GM19372 (cell line): ENCODE measurements around the gene LEUTX.

Experiments
- ATAC-seq: cut with Tn5 transposase; IDR thresholded peaks from one replicate; pipeline ENCODE4 v1.9.1; 2021; ENCODE audit warnings: mild to moderate bottlenecking, low read depth, moderate library complexity; ENCODE audit not compliant: unreplicated experiment

LEUTX gene

DNA sequence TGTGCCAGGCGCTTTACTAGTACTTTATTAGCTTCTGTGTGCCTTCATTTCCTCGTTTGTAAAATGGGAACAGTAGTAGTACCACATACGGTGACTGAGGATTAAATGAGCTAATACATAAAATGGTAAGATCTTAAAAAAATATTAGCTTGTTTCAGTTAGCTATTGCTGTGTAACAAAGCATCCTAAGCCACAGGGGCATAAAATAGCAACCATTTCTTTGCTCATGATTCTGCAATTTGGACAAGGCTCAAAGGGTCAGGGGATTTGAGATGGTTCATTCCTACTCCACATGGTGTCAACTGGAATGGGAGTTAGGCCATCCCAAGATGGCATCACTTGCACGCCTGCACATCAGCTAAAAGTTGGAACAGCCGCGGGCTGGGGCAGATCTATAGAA is 42.0 kb downstream of the LEUTX start:
- no peak for ATAC-seq

DNA sequence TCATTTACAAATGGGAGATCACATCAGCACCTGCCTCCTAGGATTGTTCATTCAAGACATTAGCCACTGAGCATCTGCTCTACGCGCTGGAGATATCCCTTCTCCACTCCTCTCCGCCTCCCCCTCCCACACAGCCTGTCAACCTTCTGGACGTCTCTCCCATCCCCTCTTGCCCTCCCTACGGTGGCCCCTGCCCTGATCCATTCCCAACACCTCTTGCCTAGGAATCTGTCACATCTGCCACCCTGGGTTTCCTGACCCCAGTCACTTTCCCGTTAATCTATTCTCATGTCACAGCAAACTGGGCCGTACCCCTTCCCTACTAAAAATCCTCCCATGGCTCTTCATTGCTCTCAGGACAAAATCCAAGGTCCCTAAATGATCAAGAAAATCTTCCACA is 45.0 kb downstream of the LEUTX start:
- no peak for ATAC-seq

DNA sequence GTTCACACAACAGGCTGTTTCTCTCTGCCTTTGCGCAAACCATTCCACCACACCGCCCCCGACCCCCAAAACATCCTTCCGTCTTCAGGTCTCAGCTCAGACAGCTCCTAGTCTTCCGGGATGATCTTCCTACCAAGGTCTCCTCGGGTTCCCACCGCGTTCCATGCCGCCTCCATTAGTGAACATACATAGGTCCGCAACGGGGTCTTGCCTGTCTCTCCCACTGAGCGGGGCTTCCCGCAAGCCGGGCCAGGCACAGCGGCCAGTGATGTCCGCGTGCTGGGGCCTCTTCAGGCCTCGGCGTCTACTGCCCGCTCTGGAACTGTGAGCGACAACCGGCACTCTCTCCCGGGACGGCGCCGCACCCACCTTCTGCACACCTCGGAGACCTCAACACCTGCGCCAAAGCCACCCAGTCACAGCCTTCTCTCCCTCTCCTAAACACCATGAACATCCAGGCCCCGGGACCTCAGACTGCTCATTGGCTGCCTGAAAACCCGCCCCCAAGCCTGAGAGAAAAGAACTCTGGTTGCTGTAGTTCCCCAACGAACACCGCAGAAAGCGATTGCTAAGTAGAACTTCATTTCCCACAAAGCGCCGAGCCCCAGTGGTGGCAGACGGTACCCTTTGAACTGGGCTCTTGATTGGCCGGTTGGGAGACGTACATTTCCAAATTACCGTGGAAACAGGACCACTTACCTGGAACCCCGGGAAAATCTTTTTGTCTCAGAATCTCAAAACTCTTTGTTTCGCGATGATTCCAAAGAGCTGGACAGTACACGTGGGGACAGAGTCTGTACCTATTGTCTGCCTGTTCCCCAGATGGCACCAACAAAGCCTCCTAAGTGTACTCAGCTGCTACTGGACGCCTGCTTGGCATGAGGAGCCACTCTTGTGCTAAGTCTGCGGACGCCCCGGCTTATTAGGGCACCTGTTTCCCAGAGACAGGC is 45.8 kb downstream of the LEUTX start:
- ATAC-seq, result peak; percentile 88

DNA sequence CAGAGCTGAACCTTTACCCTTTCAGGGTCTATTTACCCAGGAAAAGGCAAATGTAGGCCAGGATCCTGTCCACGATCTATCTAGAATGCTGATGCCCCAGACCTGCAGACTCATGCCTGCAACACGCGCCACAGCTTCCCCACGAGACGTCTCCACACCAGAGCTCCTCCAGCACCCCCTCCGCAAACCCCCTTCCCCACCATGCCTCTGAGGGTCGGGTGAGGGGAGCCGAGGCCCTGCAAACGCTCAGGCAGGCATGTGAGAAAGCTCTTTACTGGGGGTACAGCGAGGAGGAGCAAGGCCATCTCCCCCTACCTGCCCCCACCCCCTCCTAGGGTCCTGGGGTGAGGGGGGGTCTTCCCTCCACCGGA is 46.4 kb downstream of the LEUTX start:
- no peak for ATAC-seq

DNA sequence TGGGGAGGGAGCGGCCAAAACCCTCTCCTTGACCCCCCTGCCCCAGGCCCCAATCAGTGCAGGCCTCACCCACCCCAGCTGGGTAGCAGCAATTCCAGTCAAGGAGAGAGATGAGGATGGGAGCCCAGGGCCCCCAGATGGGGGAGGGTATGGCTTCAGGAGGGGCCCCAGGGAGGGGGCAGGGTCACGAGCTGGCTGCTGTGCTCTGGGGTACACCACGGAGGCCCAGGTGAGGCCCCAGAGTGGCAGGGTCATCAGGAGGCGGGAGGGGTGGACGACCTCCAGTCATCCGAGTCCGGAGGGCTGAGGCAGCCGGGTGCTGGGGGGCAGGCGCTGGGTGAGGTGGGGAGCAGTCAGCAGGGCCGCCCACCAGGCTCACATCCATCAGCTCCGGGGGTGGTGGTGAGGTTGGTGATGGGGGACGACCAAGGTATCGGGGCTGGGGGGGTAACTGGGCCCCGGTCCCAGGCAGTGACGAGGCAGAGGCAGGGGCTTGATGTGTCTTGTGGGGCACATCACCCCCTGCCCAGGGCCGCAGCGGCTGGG is 47.0 kb downstream of the LEUTX start:
- ATAC-seq, result no peak

DNA sequence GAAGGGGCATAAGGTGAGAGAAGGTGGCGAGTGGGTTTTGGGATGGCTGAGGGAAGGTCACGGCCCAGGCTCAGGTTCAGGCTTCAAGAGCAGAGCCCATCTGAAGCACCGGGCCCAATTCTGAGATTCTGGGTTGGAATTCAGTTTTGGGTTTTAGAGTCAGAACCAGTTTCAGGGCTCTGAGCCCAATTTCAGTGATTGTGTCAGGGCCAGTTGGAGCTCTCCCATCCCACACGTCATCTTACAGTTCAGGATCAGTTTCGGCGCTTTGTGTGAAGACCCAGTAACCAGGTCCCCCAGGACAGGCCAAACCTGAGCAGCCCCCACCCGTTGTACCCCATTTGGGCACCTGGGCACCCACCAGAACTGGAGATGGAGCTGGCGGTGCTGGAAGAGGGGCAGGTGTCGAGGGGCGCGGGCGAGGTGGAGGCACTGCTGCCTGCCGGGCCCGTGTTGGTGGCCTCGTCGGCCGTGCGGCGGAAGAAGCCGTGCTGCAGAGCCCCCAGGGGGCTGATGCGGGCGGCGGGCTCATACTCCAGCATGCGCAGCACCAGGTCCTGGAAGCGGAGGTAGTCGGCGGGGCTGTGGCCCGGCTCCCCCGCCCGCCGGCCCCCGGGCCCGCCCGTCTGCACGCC is 47.8 kb downstream of the LEUTX start:
- ATAC-seq, result no peak

DNA sequence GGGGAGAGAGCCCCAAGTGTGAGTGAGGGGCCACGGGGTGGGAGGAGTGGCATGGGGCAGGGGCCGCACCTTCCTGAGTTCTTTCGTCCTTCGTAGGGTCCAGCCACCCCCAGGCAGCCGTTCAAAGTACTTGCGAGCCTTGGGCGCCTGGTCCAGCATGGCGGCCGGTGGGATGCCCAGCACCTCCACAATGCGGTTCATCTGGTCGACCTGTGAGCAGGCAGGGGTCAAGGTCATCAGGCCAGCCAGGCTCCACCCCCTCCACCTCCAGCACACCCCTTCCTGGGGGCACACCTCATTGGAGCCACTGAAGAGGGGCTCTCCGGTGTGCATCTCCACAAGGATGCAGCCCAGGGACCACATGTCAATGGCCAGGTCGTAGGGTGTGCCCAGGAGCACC is 48.6 kb downstream of the LEUTX start:
- ATAC-seq, result no peak

DNA sequence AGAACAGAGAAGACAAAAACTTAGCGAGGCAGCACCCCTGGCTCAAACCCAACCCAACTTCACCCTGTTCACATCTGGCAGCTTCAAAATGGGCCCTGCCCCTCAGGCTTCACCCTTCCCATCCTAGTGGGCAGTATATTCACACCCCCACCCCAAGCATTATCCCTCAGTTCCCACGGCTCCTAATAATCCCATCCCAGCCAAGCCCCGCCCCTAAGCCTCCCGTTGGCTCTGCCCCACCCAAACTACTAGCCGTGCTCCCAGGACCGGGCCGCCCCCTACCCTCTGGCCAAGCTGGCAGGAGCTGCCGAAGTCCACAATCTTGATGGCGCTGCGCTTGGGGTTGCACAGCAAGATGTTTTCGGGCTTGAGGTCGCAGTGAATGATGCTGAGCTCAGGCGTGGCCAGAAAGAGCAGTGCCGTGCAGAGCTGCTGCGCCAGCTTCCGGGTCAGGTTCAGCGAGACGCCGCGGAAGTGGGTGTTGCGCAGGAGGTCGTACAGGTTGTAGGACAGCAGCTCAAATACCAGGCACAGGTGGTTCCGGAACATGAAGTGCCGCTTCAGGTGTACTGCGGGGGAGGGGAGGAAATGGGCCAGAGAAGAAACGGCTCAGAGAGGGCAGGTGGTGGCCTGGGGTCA is 49.5 kb downstream of the LEUTX start:
- ATAC-seq, result no peak

DNA sequence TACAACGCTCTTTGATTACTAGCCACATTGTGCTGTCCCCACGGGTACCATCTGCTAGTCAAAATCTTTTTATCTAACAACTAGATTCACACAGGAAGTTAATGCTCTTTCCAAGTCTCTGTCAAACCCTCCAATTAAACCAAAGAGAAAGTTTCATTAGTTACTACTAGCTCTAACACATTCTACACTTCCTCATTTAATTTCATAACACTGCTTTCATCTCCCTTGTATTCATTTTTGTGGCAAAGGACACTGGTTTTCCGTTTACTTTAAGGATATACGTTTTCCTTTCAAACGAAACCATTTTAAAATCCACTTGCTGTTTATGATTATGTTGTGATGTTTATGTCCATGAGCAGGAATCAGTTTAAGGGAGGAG is 50.0 kb downstream of the LEUTX start:
- no peak for ATAC-seq

DNA sequence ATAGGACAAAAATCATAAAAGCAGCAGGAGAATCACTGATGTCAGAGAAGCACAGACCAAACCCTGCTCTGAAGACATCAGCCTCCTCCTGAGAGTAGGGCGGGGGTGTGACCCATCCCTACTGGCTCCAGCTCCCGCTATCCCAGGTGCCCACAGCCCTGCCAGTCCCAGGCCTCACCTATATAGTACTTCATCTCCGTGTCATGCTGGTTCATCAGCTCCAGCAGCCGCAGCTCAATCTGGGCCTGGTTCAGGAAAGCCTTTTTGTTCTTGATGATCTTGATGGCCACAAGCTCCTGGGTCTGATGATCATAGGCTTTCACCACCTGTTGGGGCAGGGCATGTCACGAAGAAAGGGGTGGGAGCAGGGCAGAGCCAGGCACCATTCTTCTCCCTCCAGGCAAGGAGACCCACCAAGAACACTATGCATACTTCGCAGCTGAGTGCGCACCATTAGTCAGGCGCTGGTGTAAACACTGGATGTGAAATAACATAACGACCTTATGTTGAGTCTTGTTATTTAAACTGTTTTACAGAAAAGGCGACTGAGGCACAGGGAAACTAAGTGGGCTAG is 51.1 kb downstream of the LEUTX start:
- ATAC-seq, result no peak

DNA sequence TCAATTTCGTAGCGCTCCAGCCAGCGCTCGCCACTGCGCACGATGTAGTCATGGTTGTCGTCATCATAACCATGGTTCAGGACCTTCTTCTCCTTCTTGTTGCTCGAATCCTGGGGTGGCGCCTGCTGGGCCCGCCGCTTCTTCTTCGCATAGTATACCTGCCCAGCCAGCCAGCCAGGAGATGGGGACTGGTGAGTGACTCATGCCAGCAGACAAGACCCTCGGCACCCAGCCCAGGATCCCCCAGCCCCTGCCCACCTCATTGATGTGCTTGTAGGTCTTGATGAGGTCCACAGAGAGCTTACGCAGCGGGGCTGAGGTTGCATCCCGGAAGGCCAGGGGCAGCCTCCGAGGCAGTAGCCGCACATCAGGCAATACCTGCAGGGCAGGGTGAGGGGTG is 51.8 kb downstream of the LEUTX start:
- ATAC-seq, result no peak

DNA sequence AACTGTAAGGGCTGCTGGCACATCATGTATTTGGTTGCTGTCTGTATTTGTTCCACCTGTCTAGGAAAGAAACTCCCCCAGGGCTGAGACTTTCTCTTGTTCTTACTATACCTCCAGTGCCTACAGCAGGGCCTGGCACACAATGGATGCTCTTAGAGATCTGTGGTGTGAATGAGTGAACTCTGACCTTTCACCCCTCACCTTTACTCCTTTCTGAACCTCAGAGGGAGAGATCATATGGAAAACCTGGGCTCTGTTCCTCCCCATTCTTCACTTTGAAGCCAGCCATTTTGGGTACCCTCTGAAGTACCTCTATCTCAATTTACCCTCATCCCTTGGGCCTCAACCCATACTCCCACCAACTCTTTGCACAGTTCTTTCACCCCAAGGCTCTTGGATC is 52.2 kb downstream of the LEUTX start:
- ATAC-seq, result no peak

DNA sequence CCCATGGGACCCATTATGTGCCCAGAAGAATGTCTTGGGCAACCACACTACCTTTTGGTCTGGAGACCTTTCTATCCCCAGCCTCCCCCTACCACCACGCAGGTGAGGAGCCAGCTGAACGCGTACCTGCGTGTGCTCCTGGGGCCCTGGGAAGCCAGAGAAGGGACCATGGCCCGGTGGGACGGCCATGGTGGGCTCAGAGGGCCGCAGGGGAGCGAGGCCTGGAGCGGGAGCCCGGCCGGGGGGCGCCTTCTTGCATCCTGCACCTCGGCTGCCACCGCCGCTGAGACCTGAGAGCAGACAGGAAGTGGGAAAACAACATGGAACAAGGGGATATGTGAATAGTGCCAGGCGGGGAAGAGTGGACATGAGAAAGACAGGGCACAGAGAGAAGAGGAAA is 53.0 kb downstream of the LEUTX start:
- no peak for ATAC-seq

DNA sequence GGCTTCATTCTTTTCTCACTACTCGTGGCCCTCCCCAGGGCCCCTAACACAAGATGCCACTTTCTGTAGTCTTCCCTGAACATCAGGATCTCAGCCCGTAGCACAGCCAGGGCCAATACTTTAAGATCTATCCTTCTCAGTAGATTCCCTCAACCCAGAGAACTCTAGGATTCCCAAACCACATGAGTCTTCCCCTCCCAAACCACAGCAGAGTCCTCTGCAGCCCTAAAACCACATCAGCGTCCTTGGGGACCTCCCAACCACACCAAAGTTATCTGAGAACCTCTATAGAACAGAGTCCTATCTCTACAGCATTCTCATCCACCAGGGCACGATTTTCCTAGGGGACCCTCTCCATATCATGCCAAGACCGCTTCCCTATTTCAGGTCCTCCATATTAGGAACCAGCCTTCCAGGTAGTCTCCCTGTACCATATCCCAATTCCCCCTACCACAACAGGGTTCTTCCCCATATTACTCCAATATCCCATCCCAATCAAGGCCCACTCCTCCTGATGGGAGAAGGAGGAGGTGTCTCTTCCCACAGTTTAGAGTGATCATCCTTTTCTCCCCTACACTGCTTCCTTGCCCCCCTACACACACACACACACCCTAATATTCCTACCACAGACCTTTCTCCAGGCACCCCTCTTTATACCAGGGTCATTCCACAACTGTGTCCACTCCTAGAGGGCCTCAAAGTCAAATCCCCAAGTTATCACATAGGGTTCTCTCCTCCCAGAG is 53.9 kb downstream of the LEUTX start:
- ATAC-seq, result no peak

DNA sequence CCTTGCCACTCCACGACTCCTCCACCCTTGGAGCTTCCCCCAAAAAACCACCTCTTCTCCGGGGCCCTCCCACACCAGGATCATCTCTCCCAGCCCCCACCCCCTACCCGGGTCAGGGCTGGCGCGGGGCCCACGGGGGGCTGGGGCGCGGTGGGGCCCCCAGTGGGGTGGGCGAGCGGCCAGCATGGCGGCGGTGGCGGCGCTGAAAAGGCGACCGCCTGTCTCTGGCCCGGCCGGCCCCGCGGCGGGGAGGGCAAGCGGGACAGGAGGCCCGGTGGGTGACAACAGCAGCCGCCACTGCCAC is 54.5 kb downstream of the LEUTX start:
- ATAC-seq, result no peak

DNA sequence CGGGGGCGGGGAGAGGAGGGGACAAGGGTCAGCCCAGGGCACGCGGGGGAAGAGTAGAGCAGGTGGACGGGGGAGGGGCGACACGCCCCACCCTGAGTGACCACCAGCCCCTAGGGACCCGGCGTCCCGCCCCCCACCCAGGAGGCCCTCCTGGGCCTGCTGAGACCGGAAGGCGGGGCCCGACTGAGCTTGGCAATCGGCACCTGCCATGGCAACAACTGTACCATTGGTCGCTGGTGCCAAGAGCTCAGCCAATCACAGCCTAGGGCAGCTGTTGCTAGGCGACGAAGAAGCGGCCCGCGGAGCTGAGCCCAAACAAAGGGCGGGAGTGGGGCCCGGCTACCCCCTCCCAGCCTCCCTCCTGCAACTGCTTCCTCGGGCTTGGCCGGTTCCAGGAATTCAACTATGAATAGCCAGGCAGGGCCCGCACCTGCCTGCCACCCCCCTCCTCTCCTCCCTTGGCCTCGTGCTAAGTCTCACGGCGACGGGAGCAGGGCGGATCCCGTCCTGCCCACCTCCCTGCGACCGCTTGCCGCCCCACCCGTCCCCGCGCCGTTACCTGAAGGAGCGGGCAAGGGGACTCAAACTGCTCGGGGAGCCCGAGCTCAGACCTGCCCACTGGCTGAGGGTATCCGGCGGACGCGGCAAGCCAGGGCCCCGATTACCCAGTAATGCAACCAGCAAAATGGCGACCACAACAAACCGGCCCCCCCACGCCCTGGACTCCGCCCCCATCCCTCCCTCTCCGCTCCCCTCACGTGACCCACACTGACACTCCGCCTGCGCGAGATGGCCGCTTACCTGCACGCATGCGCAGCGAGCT is 55.0 kb downstream of the LEUTX start, which contains the start of gene DYRK1B:
Gene DYRK1B, minus strand, starts transcription at position 699 of the 823 bp plus-strand sequence. CDS start 2,295 bp downstream, outside the sequence.
- ATAC-seq, result peak; percentile 92

DNA sequence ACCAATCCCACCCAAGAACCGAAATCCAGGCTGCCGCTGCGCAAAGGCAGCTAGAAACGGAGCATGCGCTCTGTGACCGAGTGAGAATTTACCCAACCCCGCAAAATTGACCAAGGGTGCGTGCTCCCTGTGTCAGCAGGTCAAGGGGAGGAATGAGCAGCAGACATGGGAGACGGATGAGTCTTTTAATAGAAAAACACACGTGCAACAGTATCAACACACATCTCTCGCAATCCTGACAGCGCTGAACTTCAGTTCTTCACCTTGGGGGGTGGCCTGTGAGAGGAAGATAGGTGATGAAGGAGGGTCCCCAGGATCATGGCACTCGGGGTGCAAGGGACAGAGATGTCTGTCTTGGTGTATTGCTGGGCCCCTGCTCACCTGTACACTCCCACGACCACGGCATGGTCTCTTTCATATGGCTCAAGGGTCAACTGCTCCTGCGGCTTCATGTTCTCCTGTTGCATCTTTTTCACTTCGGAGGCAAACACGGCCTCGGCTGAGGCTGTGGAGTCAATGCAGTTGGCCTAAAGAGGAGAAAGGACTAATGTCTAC is 55.7 kb downstream of the LEUTX start:
- no peak for ATAC-seq
